RWPE2 (cell line): Measurements from ENCODE around the gene MRPL44.

Experiments used
- ATAC-seq: fragments of 200-7000 bp; cut with Tn5 transposase; 3 replicates; pipeline ENCODE4 v1.9.1; 2021; ENCODE audit warnings: low read depth
- DNase-seq: peaks from one replicate; pipeline ENCODE4 v3.0.0-alpha.2; 2020; ENCODE audit warnings: low spot score
- H3K27ac ChIP-seq: fragments of 450-650 bp; 2 replicates; pipeline ENCODE4 v1.5.1; 2017; ENCODE audit warnings: mild to moderate bottlenecking; ENCODE audit not compliant: poor library complexity, severe bottlenecking
- H3K27me3 ChIP-seq: fragments of 250-450 bp; sonication (Bioruptor Pico); 2 replicates; pipeline ENCODE4 v1.5.1; 2021; ENCODE audit warnings: mild to moderate bottlenecking, moderate library complexity; ENCODE audit not compliant: insufficient read depth, poor library complexity, severe bottlenecking
- H3K36me3 ChIP-seq: fragments of 250-450 bp; sonication (Bioruptor Pico); 2 replicates; pipeline ENCODE4 v1.5.1; 2020; ENCODE audit warnings: low read depth, mild to moderate bottlenecking, moderate library complexity
- H3K4me1 ChIP-seq: fragments of 250-450 bp; sonication (Bioruptor Pico); 2 replicates; pipeline ENCODE4 v1.5.1; 2021; ENCODE audit warnings: mild to moderate bottlenecking, moderate library complexity; ENCODE audit not compliant: insufficient read depth, poor library complexity, severe bottlenecking
- H3K4me3 ChIP-seq: fragments of 250-450 bp; sonication (Bioruptor Pico); 2 replicates; pipeline ENCODE4 v1.5.1; 2021; ENCODE audit warnings: mild to moderate bottlenecking, moderate library complexity; ENCODE audit not compliant: severe bottlenecking
- H3K9me3 ChIP-seq: fragments of 250-450 bp; sonication (Bioruptor Pico); 2 replicates; pipeline ENCODE4 v1.5.1; 2021; ENCODE audit warnings: mild to moderate bottlenecking, moderate library complexity; ENCODE audit not compliant: severe bottlenecking
- TF ChIP-seq, protein P1 (sequence below): fragments of 450-650 bp; IDR thresholded peaks from one replicate; pipeline ENCODE4 v1.5.1; 2017; ENCODE audit warnings: mild to moderate bottlenecking, moderate library complexity; ENCODE audit not compliant: poor library complexity, severe bottlenecking

The MRPL44 gene

DNA sequence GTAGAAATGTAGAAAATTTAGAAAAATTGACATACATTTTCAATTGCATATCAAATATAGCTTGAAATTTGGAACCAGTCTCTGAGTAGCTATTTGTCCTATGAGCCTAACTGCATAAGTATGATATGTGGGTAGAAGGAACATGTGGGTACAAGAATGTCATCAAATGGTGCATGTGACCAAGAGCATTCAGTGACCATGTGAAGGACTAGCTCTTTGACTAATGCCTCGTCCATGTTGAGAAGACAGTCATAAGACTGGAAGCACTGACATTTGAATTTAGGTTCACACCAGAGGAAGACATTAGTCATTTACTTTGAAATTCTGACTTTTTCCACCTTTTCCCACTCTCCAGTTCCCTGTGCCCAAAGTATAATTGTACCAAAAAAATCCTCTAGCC lies 12.6 kb downstream of the MRPL44 start:
- peaks cover 26% of the 10 kb centered on the region for H3K36me3 ChIP-seq
- H3K4me1 ChIP-seq = no peaks in the 10 kb centered on the region
- no peak overlapping the region for H3K4me3 ChIP-seq
- no peaks in the 10 kb centered on the region for H3K27me3 ChIP-seq
- no peak overlapping the region for H3K27ac ChIP-seq
- ATAC-seq (no peak), DNase-seq (no peak)
- TF ChIP-seq, protein P1, sequence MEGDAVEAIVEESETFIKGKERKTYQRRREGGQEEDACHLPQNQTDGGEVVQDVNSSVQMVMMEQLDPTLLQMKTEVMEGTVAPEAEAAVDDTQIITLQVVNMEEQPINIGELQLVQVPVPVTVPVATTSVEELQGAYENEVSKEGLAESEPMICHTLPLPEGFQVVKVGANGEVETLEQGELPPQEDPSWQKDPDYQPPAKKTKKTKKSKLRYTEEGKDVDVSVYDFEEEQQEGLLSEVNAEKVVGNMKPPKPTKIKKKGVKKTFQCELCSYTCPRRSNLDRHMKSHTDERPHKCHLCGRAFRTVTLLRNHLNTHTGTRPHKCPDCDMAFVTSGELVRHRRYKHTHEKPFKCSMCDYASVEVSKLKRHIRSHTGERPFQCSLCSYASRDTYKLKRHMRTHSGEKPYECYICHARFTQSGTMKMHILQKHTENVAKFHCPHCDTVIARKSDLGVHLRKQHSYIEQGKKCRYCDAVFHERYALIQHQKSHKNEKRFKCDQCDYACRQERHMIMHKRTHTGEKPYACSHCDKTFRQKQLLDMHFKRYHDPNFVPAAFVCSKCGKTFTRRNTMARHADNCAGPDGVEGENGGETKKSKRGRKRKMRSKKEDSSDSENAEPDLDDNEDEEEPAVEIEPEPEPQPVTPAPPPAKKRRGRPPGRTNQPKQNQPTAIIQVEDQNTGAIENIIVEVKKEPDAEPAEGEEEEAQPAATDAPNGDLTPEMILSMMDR = no peak
- no peaks in the 10 kb centered on the region for H3K9me3 ChIP-seq

DNA sequence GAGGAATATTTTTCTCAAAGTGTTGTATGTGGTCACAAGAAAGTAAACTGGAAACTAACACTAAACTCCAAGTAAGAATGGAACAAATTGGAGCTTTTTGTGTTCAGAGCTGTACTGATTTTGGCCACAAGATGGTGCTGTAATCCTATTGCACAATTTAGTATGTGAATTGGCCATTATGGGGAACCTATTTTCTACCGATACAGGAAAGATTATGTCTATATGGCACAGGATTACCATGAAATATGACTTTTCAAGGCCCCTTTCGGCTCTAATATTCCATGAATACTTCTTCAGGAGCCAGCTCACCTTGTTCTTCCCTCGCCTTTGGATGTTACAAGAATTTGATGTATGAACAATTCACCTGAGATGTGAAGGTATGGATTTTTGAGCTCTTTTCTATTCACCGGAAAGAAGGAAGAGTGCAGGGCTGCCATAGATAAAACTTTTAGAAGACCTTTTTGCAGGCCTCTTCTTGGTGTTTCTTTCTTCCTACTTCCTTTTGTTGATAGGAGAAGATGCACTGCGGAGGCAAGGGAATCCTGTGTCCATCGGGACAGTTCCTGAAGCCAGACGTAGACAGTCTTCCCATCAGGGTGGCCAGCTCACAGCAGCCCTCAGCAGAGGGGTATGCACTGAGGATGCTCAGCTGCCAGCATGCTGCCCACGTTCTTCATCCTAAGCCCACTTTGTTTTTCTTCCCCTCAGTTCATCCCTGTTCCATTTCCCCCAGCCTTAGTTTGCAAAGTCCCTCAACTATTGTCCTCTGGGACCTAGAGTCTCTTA lies 13.3 kb downstream of the MRPL44 start:
- Histone ChIP-seq H3K4me1 (no peaks in the 10 kb centered on the region), H3K27me3 (no peaks in the 10 kb centered on the region), H3K36me3 (peaks cover 25% of the 10 kb centered on the region), H3K9me3 (no peaks in the 10 kb centered on the region), H3K4me3 (no peak overlapping the region), H3K27ac (no peak overlapping the region)
- TF ChIP-seq, protein P1 = peak; percentile 97
- peak; percentile 58 for ATAC-seq
- no peak for DNase-seq

- Histone ChIP-seq H3K4me3 (no peak overlapping the region), H3K27ac (no peak overlapping the region), H3K9me3 (no peaks in the 10 kb centered on the region), H3K27me3 (no peaks in the 10 kb centered on the region), H3K4me1 (no peaks in the 10 kb centered on the region), H3K36me3 (peaks cover 27% of the 10 kb centered on the region)
- ATAC-seq = no peak
- no peak for DNase-seq
- TF ChIP-seq, protein P1 = no peak
Observed at GRCh38 chr2:223971731-223972130, 14.5 kb downstream of the MRPL44 start.

GRCh38 chr2:223972656-223973102 lies 15.4 kb downstream of the MRPL44 start:
- Histone ChIP-seq H3K36me3 (peaks cover 27% of the 10 kb centered on the region), H3K9me3 (no peaks in the 10 kb centered on the region), H3K4me1 (peaks cover 3% of the 10 kb centered on the region), H3K4me3 (no peak overlapping the region), H3K27ac (no peak overlapping the region), H3K27me3 (no peaks in the 10 kb centered on the region)
- no peak for DNase-seq
- TF ChIP-seq, protein P1 = no peak
- ATAC-seq = no peak

DNA sequence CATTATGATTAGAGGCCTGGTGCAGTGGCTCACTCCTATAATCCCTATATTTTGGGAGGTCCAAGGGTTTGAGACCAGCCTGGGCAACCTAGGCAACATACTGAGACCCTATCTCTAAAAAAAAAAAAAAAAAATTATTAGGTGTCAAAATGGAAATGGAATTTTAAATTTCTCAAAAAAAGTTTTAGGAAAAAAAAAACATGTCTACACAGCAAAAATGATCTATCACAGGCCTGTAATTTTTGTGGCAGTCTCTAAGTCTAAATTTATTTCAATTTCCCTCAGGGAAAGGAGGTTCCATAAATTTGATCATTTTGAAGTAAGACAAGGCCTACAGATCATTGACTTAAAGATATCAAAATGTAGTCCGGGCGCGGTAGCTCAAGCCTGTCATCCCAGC lies 16.3 kb downstream of the MRPL44 start:
- Histone ChIP-seq H3K27ac (no peak overlapping the region), H3K4me1 (peaks cover 3% of the 10 kb centered on the region), H3K9me3 (no peaks in the 10 kb centered on the region), H3K36me3 (peaks cover 32% of the 10 kb centered on the region), H3K27me3 (no peaks in the 10 kb centered on the region), H3K4me3 (no peak overlapping the region)
- ATAC-seq = no peak
- DNase-seq = no peak
- TF ChIP-seq, protein P1 = no peak
